SIG-M5 treated with dmso at 0.1 percent for 504 hours (cell line): Measurements from ENCODE around the gene C2.
A peak's percentile ranks its signal among the peaks of the same experiment; 100 is the strongest.

ENCODE experiments used
- DNase-seq: peaks from one replicate; lab custom pipeline; 2025; ENCODE audit not compliant: unreplicated experiment; lab: John Stamatoyannopoulos, UW

The C2 gene

GRCh38 chr6:31952890-31953289, 25.4 kb downstream of the C2 start:
- no peak for DNase-seq

- no peak for DNase-seq
Observed at GRCh38 chr6:31954511-31954910, 27.0 kb downstream of the C2 start.

- no peak for DNase-seq
Observed at GRCh38 chr6:31956796-31957195, 29.3 kb downstream of the C2 start.

GRCh38 chr6:31958412-31958740, 30.9 kb downstream of the C2 start:
- DNase-seq: no peak

- peak; percentile 95 for DNase-seq
Observed at GRCh38 chr6:31958741-31959739, 31.5 kb downstream of the C2 start, which contains the start of the genes NELFE and SKIC2. NELFE (minus strand) TSS chr6:31958971; CDS start chr6:31958446, 525 bp downstream. SKIC2 (plus strand) TSS chr6:31959175; CDS start chr6:31959193, 18 bp downstream.

- DNase-seq: no peak
Observed at GRCh38 chr6:31961616-31962015, 34.1 kb downstream of the C2 start.

GRCh38 chr6:31963921-31964320, 36.4 kb downstream of the C2 start:
- DNase-seq: no peak

GRCh38 chr6:31965700-31966099, 38.2 kb downstream of the C2 start:
- no peak for DNase-seq

- no peak for DNase-seq
Observed at GRCh38 chr6:31966506-31966905, 39.0 kb downstream of the C2 start.

GRCh38 chr6:31966997-31967925, 39.7 kb downstream of the C2 start:
- no peak for DNase-seq

GRCh38 chr6:31967926-31968320, 40.4 kb downstream of the C2 start:
- DNase-seq: no peak

GRCh38 chr6:31968326-31968725, 40.8 kb downstream of the C2 start:
- DNase-seq: no peak

- no peak for DNase-seq
Observed at GRCh38 chr6:31968791-31969711, 41.5 kb downstream of the C2 start.

- no peak for DNase-seq
Observed at GRCh38 chr6:31969712-31970603, 42.4 kb downstream of the C2 start.

- no peak for DNase-seq
Observed at GRCh38 chr6:31970604-31971271, 43.2 kb downstream of the C2 start.

GRCh38 chr6:31971279-31971992, 43.9 kb downstream of the C2 start:
- DNase-seq: no peak

- peak; percentile 95 for DNase-seq
Observed at GRCh38 chr6:31971993-31972708, 44.6 kb downstream of the C2 start, which contains the start of gene DXO. DXO (minus strand) TSS chr6:31972138; CDS start chr6:31971675, 463 bp downstream.
